NCI-H187 treated with DMSO at 0.1 percent for 48 hours (cell line): ENCODE measurements around the gene BAIAP3.
"Not testable (repeated sequence)": the region's sequence is repeated elsewhere in the genome, so short reads cannot be mapped to it uniquely, and the experiment has no call there.

Experiments
- DNase-seq: peaks from one replicate; lab custom pipeline; 2025; lab: John Stamatoyannopoulos, UW

BAIAP3 gene

DNA sequence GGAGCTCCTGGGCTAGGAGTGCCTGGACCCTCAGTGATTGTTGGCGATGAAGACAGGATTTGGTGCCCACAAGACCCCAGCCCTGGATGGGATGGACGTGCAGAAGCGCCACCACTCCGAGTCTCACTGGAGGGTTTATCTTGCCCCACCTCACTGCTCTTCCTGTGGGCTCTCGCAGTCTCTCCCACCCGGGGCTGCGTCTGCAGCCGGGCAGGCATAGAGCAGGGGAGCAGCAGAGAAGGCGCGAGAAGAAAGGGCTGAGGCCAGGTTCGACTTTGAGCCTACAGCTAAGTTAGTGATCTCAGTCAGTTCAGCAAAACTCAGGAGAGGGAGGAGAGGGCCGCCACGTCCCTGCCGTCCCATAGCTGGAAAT, 17.4 kb upstream of the BAIAP3 start:
- DNase-seq = no peak

DNA sequence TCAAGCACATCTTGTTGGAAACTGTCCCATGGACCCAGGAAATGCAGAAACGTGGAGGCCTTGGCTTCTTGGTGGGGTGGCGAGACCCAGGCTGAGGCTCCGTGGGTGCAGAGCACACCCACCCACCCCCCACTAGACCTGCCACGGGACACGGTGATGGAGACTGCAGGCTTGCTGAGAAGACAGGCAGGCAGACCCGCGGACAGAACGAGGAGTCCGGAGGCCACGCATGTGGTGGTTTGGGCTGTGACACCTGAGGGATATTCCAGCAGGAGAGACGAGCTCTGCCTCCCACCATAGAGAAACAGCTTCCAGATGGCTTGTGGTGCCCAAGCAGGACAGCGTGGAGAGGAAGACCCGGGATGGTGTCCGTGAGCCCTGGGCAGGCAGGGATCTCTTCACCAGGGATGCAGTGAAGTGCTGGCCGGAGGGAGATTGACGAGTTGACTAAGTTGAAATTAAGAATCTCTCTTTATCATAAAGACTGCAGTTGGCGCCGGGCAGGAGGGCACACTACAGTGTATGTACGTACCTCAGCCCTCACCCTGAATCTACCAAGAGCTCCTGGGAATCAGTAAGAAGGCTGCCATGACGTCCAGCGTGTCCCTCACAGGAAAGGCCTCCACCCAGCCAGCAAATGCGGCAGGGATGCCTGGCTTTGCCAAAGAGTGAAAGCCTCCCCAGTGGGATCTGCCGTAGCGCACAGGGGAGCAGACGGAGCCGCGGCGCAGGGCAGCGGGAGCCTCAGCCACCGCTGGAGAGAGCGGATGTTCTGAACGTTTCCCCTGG, 15.8 kb upstream of the BAIAP3 start:
- no peak for DNase-seq

GRCh38 chr16:1318268-1318545, 15.2 kb upstream of the BAIAP3 start:
- DNase-seq = no peak

DNA sequence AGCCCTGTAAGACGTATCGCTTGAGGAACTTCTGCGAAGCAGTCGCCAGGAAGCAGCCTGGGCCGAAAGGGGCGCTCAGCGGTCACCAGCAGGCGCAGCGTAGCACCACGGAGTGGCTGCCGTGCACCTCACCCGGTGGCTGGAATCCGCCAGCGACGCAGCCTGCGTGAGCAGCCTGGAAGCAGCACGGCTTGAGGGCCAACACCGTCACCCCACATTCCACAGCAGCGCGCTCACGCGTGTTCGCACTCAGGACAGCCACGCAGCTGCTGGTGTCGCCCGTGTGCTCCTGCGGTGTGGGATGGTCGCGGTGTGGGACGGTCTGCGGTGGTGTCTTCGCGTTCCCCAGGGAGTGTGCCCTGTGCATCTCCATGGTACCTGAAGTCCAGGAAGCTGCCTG, 14.4 kb upstream of the BAIAP3 start:
- no peak for DNase-seq

DNA sequence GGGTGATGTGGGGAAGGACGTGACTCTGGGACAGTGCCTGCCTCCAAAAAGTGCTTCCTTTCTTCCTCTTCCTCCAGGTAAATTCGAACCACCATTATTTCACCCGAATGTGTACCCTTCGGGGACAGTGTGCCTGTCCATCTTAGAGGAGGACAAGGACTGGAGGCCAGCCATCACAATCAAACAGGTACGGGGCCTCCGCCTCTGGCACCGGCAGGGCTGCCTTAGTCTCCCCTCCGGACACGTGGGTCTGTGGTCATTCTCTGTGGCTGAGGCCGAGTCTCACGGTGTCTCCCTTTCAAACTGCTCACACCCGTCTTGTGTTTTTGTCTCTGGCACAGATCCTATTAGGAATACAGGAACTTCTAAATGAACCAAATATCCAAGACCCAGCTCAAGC, 13.3 kb upstream of the BAIAP3 start:
- no peak for DNase-seq

GRCh38 chr16:1320658-1321240, 12.7 kb upstream of the BAIAP3 start:
- no peak for DNase-seq

DNA sequence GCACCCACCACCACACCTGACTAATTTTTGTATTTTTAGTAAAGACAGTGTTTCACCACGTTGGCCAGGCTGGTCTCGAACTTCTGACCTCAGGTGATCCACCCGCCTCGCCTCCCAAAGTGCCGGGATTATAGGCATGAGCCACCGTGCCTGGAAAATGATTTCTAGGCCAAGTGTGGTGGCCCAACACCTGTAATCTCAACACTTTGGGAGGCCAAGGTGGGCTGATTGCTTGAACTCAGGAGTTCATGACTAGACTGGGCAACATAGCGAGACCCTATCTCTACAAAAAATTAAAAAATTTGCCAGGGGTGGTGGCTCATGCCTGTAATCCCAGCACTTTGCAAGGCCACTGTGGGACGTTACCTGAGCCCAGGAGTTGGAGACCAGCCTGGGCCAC, 11.0 kb upstream of the BAIAP3 start:
- DNase-seq = no peak

- DNase-seq = no peak
Observed at GRCh38 chr16:1323296-1324239, 9.9 kb upstream of the BAIAP3 start.

- DNase-seq = no peak
Observed at GRCh38 chr16:1324286-1324826, 9.1 kb upstream of the BAIAP3 start.

DNA sequence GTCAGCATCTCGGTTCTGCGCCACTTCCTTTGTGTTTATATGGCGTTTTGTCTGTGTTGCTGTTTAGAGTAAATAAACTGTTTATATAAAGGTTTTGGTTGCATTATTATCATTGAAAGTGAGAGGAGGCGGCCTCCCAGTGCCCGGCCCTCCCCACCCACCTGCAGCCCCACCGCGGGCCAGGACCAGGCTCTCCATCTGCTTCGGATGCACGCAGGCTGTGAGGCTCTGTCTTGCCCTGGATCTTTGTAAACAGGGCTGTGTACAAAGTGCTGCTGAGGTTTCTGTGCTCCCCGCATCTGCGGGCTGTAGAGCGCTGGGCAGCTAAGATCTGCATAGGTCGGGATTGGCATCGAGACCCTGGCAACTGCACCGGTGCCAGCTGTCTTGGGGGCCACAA, 8.2 kb upstream of the BAIAP3 start:
- DNase-seq = no peak

- no peak for DNase-seq
Observed at GRCh38 chr16:1325673-1326371, 7.6 kb upstream of the BAIAP3 start.

- no peak for DNase-seq
Observed at GRCh38 chr16:1326391-1326790, 7.1 kb upstream of the BAIAP3 start.

DNA sequence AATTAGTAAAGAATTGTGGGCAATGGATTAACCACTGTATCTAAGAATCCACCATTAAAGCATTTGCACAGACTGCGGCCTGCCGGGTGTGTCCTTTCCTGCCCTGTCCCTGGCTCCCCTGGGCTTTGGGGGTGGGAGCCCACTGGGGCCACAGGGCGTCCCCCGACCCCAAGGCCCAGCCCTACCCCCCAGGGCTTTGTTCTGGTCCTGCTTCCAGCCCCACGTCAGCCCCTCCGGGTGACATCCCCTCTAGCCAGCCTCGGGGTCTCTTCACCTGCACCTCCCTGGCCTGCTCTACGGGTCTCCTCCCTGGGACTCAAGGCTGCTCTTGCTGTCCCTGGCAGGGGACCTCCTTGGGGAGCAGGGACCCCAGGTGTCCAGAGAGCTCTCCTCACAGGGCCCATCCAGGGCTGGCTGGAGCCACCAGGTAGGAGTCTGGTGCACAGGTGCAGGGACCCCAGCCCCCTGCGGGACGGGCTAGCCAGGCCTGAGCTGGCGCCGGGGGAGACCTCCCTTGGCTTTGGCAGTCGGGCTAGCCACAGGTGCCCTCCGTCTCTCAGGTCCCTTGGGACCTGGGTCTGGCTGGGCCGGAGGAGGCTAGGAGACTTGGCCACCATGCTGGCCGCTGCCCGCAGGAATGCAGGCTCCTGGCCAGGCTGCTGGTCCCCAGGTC, 6.4 kb upstream of the BAIAP3 start:
- DNase-seq = no peak

DNA sequence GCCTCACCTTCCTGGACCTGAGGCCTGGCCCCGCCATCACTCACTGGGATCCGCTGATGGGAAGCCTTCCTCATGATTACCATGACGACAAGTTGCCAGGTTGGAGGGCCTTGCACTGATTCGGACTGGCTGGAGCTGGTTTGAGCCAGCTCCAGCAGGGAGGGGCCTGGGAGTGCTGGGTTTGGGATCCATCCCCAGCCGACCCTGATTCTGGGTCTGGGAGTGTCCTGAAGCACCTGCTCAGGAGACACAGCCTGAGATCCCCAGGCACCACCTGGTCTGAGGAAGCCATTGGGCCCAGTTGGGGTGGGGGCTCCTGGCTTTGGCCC, 5.9 kb upstream of the BAIAP3 start:
- DNase-seq = no peak

DNA sequence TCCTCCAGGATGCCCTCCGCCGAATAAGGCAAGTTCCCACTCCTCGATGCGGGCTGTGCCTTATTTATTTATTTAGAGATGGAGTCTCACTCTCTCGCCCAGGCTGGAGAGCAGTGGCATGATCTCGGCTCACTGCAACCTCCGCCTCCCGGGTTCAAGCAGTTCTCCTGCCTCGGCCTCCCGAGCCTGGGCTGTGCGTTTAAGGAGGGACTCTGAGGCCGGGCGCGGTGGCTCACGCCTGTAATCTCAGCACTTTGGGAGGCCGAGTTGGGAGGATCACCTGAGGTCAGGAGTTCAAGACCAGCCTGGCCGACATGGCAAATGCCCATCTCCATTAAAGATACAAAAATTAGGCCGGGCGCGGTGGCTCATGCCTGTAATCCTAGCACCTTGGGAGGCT, 5.3 kb upstream of the BAIAP3 start:
- DNase-seq = not testable (repeated sequence)

DNA sequence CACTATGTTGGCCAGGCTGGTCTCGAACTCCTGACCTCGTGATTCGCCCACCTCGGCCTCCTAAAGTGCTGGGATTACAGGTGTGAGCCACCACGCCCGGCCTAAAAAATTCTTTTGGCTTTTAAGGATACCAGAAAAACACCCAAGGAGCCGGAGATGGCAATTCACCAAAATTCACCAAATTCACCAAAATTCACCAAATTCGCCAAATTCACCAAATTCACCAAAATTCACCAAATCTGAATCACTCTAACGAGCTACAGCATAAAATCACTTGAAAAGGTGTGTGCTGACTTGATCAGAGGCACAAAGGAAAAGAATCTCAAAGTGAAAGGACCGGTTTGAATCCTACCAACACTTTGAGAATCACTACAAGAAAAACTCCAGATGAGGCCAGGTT, 4.5 kb upstream of the BAIAP3 start:
- not testable (repeated sequence) for DNase-seq

DNA sequence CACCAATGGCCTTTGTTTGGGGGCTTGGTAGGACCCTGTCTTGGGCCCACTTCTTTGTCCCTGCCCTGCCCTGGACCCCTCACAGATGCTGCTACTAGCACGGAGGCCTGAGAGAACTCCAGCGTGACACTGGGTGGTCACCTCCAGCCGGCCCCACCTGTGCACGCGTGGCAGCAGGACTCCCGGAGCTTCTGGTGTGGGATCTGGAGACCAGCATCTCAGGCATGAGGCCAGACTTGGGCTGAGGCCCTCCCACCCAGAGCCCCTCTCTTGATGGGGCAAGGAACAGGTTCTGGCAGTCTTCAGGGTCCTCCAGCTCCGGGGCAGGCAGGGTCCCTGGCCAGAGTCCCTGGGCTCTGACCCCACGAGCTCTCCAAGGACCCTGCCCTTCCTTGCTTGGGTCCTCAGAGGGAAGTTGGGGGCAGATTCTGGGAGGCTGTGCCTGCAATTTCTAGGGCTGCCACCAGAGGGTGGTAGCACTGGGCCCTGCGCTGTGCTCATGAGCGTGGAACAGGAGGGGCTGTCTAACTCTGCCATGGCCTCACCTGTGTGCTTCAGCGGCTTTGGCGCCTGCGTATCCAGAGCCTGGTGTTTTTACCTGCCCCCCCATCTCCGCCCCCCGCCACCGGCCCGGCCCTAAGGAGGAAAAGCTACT, 3.1 kb upstream of the BAIAP3 start:
- DNase-seq = no peak

DNA sequence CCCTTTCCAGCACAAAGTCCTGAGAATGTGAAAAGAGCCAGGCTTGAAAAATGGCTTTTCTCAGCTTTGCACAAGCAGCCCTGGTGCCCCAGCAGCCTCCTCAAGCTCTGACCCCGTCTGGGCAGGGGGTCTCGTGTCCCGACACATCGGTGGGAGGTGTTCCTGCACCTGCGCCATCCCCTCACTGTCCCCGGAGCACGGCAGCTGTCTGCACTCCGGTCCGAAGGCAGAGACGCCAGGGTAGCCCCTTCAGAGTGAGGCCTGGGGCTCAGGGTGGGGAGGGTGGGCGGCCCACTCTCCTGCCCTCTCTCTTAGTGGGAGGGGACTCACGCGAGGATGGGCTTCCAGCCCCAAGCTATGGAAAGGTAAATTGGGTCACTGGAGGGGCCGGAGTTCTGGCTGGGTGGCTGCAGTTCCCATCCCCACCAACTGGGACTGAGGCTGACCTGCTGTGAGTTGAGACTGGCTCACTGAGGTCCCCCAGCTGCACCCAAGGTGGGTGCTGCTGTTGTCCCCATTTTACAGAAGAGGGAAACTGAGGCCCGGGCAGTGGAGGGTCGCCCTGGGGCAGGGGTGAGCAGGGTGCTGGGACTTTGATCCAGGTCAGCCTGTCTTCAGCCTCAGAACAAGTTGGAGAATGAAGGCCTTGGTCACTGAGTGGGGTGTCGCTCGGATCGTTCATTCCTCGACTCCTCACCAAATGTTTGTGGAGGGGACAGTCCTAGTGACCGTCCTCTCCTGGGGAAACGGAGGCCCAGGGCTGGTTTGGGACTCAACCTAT, 2.3 kb upstream of the BAIAP3 start:
- DNase-seq = no peak

- DNase-seq = no peak
Observed at GRCh38 chr16:1331712-1332617, 1.5 kb upstream of the BAIAP3 start.
